GM12864 (cell line): ENCODE results near the gene SMG6.

ENCODE experiments used
- DNase-seq: peaks from one replicate; pipeline ENCODE4 v3.0.0-alpha.2; 2011; ENCODE audit warnings: low read depth
- H3K4me3 ChIP-seq: 2 replicates; pipeline ENCODE4 v1.5.1; 2011; ENCODE audit warnings: mild to moderate bottlenecking, low read depth, low read length, control low read depth
- TF ChIP-seq, protein P1 (sequence below): IDR thresholded peaks from 2 replicates; pipeline ENCODE4 v1.5.1; 2011; ENCODE audit warnings: low read depth, mild to moderate bottlenecking, moderate library complexity, low read length, control low read depth, inconsistent platforms; ENCODE audit errors: missing control alignments

The SMG6 gene

GRCh38 chr17:2090210-2090641 is 213.4 kb downstream of the SMG6 start:
- H3K4me3 ChIP-seq, result peak overlapping the region; percentile 63
- DNase-seq, result no peak
- TF ChIP-seq, protein P1, sequence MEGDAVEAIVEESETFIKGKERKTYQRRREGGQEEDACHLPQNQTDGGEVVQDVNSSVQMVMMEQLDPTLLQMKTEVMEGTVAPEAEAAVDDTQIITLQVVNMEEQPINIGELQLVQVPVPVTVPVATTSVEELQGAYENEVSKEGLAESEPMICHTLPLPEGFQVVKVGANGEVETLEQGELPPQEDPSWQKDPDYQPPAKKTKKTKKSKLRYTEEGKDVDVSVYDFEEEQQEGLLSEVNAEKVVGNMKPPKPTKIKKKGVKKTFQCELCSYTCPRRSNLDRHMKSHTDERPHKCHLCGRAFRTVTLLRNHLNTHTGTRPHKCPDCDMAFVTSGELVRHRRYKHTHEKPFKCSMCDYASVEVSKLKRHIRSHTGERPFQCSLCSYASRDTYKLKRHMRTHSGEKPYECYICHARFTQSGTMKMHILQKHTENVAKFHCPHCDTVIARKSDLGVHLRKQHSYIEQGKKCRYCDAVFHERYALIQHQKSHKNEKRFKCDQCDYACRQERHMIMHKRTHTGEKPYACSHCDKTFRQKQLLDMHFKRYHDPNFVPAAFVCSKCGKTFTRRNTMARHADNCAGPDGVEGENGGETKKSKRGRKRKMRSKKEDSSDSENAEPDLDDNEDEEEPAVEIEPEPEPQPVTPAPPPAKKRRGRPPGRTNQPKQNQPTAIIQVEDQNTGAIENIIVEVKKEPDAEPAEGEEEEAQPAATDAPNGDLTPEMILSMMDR, result no peak

DNA sequence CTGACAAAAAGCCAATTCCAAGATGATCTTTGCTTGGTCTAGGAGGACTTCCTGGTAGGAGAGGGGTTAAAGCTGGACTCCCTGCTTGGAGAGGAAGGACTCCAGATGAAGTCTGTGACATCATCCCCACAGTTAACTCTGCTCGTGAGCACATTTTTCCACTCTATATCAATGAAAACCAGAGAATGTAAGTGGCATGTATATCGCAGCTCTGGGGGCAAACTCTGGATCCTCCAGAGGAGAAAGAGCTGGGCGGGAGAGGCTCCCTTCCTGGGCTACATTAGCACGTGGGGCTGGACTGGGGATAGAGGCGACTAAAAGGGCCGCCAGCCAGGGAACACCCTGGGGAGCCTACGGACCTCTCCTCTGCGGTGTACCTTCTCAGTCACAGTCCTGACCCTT is 214.6 kb downstream of the SMG6 start:
- DNase-seq, result no peak
- TF ChIP-seq, protein P1, result no peak
- H3K4me3 ChIP-seq, result peak overlapping the region; percentile 28

DNA sequence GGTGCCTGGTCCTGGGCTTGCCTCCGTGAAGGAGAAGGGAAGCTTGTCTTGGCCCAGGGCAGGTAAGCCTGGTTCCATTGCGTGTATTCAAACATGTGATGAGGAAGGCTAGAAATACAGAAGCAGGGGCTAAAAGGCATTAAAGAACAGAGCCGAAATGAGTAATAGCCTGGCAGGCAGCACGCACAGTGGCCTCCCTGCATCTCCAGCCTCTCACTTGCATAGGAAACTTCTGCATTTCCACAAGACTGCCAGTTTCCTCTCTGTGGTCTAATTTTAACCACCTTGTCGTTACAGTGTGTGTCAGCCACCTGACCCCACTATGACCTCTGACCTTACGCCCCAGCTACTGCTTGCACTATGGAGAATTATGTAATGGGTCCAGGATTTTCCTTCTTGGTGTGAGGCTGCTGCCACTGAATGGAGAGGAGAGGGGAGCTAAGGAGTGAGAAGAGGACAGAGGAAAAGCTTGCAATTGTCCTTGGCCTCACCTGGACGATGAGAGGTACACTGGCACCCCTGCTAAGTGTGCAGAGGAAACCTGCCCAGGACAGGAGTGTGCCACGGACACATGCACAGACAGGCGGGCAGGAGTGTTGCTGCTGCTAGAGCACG is 215.9 kb downstream of the SMG6 start:
- TF ChIP-seq, protein P1, result no peak
- peak; percentile 85 for DNase-seq
- no peak overlapping the region for H3K4me3 ChIP-seq

- no peak overlapping the region for H3K4me3 ChIP-seq
- DNase-seq, result no peak
- TF ChIP-seq, protein P1, result no peak
Observed at GRCh38 chr17:2086306-2086705, 217.3 kb downstream of the SMG6 start.

GRCh38 chr17:2085648-2085949 is 218.0 kb downstream of the SMG6 start:
- TF ChIP-seq, protein P1, result no peak
- no peak for DNase-seq
- H3K4me3 ChIP-seq, result no peak overlapping the region

DNA sequence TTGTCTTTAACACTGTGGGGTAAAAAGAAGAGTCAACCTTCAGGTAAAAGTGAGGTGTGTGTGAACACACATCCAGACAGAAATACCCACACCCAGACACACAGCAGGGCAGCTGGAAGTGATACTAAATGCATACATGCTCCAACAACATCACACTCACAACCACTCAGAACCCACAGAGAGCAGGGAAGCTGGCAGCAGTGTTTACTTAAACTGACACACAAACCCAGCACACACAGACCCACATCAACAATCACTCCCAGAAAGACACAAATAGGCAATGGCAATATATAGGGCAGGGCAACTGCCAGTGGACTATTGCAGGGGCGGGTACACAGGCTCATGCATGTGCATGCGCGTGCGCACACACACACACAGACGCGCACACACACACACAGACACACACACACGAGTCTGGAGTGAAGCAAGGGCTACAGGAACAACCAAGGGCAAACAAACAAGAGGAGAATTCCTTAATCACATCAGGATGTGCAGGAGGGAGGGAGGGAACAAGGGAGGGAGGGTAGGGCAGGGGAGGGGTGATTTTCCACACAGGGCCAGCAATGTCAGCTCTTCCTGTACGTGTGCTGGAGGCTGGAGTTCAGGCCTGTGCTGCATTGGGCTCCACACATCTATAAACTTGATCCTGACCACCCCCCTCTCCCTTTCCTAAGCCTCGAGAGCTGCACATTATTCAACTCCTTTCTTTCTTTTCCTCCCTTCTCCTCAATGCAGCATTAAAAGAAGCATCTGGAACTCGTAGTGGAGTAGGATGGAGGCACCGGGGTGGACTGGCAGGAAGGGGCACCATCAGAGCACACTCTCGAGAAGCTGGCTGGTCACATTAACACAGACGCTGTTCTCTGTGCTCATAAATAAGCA is 218.6 kb downstream of the SMG6 start:
- no peak for DNase-seq
- no peak overlapping the region for H3K4me3 ChIP-seq
- TF ChIP-seq, protein P1, result no peak
